ENCODE data around the gene SPATA20. TPM values are rescaled to one million over a fixed set of nuclear protein-coding genes. Genes with fewer than 3 reads are reported as not detected.

Gene SPATA20
- total RNA-seq, 1 experiment from 2014 or later, result 24.6 TPM

DNA sequence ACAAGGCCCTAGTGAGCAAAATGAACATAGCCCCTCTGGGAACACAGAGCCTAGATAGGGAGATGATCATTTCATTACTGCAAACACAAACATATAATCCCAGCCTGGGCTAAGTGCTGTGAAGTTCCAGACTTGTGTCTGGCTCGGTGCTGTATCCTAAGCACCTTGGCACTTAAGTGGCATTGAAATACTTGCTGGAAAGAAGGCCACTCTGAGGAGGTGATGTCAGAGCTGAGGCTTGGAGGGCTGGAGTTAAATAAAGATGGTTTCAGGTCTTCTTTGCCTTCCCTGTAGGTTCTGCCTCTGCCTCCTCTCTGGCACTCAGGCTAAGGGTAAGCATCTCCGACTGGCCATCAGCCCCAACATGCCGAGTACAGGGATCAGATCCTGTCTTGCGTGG lies 11.1 kb downstream of the SPATA20 start:
- Mint-ChIP-seq H3K36me3 (no peaks in the 10 kb centered on the region), H3K27me3 (ENCODE audit: low read depth) (peaks cover 53% of the 10 kb centered on the region), H3K27ac (no peak overlapping the region), H3K9me3 (no peaks in the 10 kb centered on the region), H3K4me1 (peaks cover 20% of the 10 kb centered on the region), H3K4me3 (peak overlapping the region; percentile 87)
- DNase-seq (ENCODE audit: low spot score), result no peak
- POLR2A ChIA-PET, result no interaction called here
- no peak for ATAC-seq
- CTCF ChIA-PET, result interaction anchor here (3.5 kb wide), 1 partner anchor 68 kb away, joined by 11 read pairs; no protein-coding TSS in a partner anchor
- TF ChIP-seq SMAD3 (CRISPR knock-in tag; IDR thresholded peaks at IDR 0.05; ENCODE audit: borderline replicate concordance) (no peak), TP53 (CRISPR knock-in tag; IDR thresholded peaks at IDR 0.05) (no peak)
- TF ChIP-seq, protein P1, sequence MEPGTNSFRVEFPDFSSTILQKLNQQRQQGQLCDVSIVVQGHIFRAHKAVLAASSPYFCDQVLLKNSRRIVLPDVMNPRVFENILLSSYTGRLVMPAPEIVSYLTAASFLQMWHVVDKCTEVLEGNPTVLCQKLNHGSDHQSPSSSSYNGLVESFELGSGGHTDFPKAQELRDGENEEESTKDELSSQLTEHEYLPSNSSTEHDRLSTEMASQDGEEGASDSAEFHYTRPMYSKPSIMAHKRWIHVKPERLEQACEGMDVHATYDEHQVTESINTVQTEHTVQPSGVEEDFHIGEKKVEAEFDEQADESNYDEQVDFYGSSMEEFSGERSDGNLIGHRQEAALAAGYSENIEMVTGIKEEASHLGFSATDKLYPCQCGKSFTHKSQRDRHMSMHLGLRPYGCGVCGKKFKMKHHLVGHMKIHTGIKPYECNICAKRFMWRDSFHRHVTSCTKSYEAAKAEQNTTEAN (CRISPR knock-in tag; IDR thresholded peaks at IDR 0.05), result no peak
- TF ChIP-seq, protein P2, sequence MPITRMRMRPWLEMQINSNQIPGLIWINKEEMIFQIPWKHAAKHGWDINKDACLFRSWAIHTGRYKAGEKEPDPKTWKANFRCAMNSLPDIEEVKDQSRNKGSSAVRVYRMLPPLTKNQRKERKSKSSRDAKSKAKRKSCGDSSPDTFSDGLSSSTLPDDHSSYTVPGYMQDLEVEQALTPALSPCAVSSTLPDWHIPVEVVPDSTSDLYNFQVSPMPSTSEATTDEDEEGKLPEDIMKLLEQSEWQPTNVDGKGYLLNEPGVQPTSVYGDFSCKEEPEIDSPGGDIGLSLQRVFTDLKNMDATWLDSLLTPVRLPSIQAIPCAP (CRISPR knock-in tag; IDR thresholded peaks at IDR 0.05), result no peak

DNA sequence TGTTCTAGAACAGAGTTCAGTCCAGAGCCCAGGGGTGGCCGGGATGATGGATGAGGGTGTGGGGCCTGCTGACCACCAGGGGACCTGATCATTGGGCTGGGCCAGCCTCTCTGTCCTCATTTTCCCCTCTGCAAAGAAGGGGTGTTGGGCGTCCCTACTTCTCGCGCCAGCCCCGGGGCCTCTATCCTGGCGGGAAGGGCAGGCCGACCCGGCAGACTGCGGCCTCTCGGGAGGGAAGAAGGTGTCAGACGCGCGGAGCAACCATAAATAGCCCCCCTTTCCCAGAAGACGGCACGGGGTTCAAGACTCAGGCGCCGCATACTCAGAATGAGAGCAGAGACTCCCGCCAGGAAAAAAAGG lies 11.6 kb downstream of the SPATA20 start:
- H3K4me3 Mint-ChIP-seq, result peak overlapping the region; percentile 87
- H3K27ac Mint-ChIP-seq, result no peak overlapping the region
- POLR2A ChIA-PET, result no interaction called here
- CTCF ChIA-PET, result interaction anchor here (3.5 to 7.2 kb wide), 3 partner anchors 7 to 70 kb away, joined by 11 to 135 read pairs (median 121); no protein-coding TSS in a partner anchor
- DNase-seq (ENCODE audit: low spot score) (no peak), ATAC-seq (no peak)
- H3K27me3 Mint-ChIP-seq (ENCODE audit: low read depth), result peaks cover 57% of the 10 kb centered on the region
- peaks cover 23% of the 10 kb centered on the region for H3K4me1 Mint-ChIP-seq
- H3K36me3 Mint-ChIP-seq, result no peaks in the 10 kb centered on the region
- TF ChIP-seq, protein P3, sequence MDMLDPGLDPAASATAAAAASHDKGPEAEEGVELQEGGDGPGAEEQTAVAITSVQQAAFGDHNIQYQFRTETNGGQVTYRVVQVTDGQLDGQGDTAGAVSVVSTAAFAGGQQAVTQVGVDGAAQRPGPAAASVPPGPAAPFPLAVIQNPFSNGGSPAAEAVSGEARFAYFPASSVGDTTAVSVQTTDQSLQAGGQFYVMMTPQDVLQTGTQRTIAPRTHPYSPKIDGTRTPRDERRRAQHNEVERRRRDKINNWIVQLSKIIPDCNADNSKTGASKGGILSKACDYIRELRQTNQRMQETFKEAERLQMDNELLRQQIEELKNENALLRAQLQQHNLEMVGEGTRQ (CRISPR knock-in tag; IDR thresholded peaks at IDR 0.05), result no peak
- TF ChIP-seq, protein P4, sequence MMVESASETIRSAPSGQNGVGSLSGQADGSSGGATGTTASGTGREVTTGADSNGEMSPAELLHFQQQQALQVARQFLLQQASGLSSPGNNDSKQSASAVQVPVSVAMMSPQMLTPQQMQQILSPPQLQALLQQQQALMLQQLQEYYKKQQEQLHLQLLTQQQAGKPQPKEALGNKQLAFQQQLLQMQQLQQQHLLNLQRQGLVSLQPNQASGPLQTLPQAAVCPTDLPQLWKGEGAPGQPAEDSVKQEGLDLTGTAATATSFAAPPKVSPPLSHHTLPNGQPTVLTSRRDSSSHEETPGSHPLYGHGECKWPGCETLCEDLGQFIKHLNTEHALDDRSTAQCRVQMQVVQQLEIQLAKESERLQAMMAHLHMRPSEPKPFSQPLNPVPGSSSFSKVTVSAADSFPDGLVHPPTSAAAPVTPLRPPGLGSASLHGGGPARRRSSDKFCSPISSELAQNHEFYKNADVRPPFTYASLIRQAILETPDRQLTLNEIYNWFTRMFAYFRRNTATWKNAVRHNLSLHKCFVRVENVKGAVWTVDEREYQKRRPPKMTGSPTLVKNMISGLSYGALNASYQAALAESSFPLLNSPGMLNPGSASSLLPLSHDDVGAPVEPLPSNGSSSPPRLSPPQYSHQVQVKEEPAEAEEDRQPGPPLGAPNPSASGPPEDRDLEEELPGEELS (CRISPR knock-in tag; IDR thresholded peaks at IDR 0.05), result no peak
- TF ChIP-seq ZNF219 (CRISPR knock-in tag; IDR thresholded peaks at IDR 0.05; ENCODE audit: borderline replicate concordance), result no peak
- no peak for TF ChIP-seq ZNF671 (CRISPR knock-in tag; IDR thresholded peaks at IDR 0.05)
- TF ChIP-seq, protein P5, sequence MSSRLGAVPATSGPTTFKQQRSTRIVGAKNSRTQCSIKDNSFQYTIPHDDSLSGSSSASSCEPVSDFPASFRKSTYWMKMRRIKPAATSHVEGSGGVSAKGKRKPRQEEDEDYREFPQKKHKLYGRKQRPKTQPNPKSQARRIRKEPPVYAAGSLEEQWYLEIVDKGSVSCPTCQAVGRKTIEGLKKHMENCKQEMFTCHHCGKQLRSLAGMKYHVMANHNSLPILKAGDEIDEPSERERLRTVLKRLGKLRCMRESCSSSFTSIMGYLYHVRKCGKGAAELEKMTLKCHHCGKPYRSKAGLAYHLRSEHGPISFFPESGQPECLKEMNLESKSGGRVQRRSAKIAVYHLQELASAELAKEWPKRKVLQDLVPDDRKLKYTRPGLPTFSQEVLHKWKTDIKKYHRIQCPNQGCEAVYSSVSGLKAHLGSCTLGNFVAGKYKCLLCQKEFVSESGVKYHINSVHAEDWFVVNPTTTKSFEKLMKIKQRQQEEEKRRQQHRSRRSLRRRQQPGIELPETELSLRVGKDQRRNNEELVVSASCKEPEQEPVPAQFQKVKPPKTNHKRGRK (CRISPR knock-in tag; IDR thresholded peaks at IDR 0.05; ENCODE audit: borderline replicate concordance), result no peak
- no peak for TF ChIP-seq CREM (CRISPR knock-in tag; IDR thresholded peaks at IDR 0.05)
- TF ChIP-seq NFE2L1 (CRISPR knock-in tag; IDR thresholded peaks at IDR 0.05), result no peak
- no peaks in the 10 kb centered on the region for H3K9me3 Mint-ChIP-seq

DNA sequence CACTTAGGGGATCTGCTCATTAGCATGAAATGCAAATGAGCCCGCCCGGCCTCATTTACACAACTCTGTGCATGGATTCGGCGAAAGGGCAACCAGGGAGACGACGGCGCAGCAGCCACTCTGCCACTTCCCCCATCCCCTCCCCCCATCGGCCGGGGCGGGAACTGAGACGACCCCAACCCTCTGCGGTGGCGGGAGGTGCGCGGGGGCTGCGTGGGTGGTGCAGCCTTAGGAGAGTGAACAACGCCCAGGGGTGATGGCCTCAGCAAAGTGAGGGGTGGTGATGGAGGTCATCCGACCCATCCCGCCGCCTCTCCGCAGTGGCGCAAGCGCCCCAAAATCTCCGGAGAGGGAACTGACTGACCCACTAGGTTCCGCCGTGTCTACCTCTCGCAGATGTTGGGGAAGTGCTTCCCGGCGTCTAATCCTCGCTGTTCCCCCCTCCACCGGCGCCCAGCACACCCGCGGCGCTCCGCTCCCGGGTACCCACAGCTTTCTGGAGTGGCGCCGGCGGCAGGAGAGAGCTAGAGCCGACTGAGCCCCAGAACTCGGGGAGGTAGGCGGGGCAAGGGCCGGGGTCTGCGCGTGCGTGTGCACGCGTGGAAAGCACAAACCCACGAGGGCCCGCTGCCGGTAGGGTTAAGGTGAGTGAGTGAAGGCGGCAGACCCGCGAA lies 12.1 kb downstream of the SPATA20 start:
- H3K9me3 Mint-ChIP-seq, result no peaks in the 10 kb centered on the region
- DNase-seq (ENCODE audit: low spot score) (peak; percentile 79), ATAC-seq (peak; percentile 2)
- ChIA-PET CTCF (interaction anchor here (1.0 to 7.2 kb wide), 11 partner anchors 8 to 197 kb away, joined by 3 to 135 read pairs (median 5); partner anchors contain the start of genes CHAD and EPN3), POLR2A (interaction anchor here (0.8 to 1.6 kb wide), 6 partner anchors 12 to 308 kb away, joined by 3 to 7 read pairs (median 4); partner anchors contain the start of genes SPATA20 and TOB1)
- H3K27me3 Mint-ChIP-seq (ENCODE audit: low read depth), result peaks cover 62% of the 10 kb centered on the region
- H3K27ac Mint-ChIP-seq, result no peak overlapping the region
- H3K4me3 Mint-ChIP-seq, result peak overlapping the region; percentile 87
- no peaks in the 10 kb centered on the region for H3K36me3 Mint-ChIP-seq
- H3K4me1 Mint-ChIP-seq, result peaks cover 27% of the 10 kb centered on the region
- TF ChIP-seq ZNF317 (CRISPR knock-in tag; IDR thresholded peaks at IDR 0.05; ENCODE audit: borderline replicate concordance, low read depth) (no peak), ZNF121 (CRISPR knock-in tag; IDR thresholded peaks at IDR 0.05) (no peak), ETV6 (CRISPR knock-in tag; IDR thresholded peaks at IDR 0.05) (no peak), IRF2 (CRISPR knock-in tag; IDR thresholded peaks at IDR 0.05; ENCODE audit: borderline replicate concordance, low read depth) (no peak), ESRRA (CRISPR knock-in tag; IDR thresholded peaks at IDR 0.05; ENCODE audit: borderline replicate concordance) (peak; percentile 27; the same call in 1 of the 2 replicates)
- TF ChIP-seq, protein P6, sequence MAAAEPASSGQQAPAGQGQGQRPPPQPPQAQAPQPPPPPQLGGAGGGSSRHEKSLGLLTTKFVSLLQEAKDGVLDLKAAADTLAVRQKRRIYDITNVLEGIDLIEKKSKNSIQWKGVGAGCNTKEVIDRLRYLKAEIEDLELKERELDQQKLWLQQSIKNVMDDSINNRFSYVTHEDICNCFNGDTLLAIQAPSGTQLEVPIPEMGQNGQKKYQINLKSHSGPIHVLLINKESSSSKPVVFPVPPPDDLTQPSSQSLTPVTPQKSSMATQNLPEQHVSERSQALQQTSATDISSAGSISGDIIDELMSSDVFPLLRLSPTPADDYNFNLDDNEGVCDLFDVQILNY (CRISPR knock-in tag; IDR thresholded peaks at IDR 0.05), result peak; percentile 51; the same call in 1 of the 2 replicates
